ENCODE measurements around the gene BRAT1. TPM values are rescaled to one million over a fixed set of nuclear protein-coding genes. Genes with fewer than 3 reads are reported as not detected.

BRAT1 gene
- total RNA-seq, 1 donor from 2014 or later = 19.7 TPM

- Mint-ChIP-seq H3K4me3 (ENCODE audit: unreplicated experiment) (no peak overlapping the region), H3K27ac (ENCODE audit: unreplicated experiment) (no peak overlapping the region), H3K36me3 (ENCODE audit: low read depth, unreplicated experiment) (no peaks in the 10 kb centered on the region), H3K4me1 (ENCODE audit: low read depth, unreplicated experiment) (peaks cover 9% of the 10 kb centered on the region), H3K9me3 (ENCODE audit: unreplicated experiment) (no peaks in the 10 kb centered on the region), H3K27me3 (ENCODE audit: low read depth, unreplicated experiment) (peaks cover 13% of the 10 kb centered on the region)
- FAIRE-seq = no peak
- H3K9ac ChIP-seq (ENCODE audit: low read length) = no peak overlapping the region
- H3K27me3 ChIP-seq (ENCODE audit: insufficient read depth, low read length) = no peaks in the 10 kb centered on the region
- no peak for DNase-seq (ENCODE audit: low read depth)
- no peaks in the 10 kb centered on the region for H3K36me3 ChIP-seq (ENCODE audit: insufficient read depth, low read length)
- H3K4me1 ChIP-seq (ENCODE audit: insufficient read depth, low read length) = peaks cover 17% of the 10 kb centered on the region
- no peak overlapping the region for H3K4me3 ChIP-seq (ENCODE audit: insufficient read depth, low read depth, low read length)
- TF ChIP-seq CTCF (IDR thresholded peaks at IDR 0.05; ENCODE audit: insufficient read depth, low read depth, low read length) = no peak
- TF ChIP-seq EZH2 (IDR thresholded peaks at IDR 0.05; ENCODE audit: insufficient read depth, low read length) = no peak
- H4K20me1 ChIP-seq (ENCODE audit: insufficient read depth, low read length) = no peaks in the 10 kb centered on the region
- no peak overlapping the region for H3K4me2 ChIP-seq (ENCODE audit: low read length)
- no peak overlapping the region for H3K27ac ChIP-seq (ENCODE audit: low read depth, low read length)
- no peaks in the 10 kb centered on the region for H3K79me2 ChIP-seq (ENCODE audit: insufficient read depth, low read length)
- no peak overlapping the region for H2AFZ ChIP-seq (ENCODE audit: low read depth, low read length)
- no peaks in the 10 kb centered on the region for H3K9me3 ChIP-seq (ENCODE audit: insufficient read depth, low read depth, low read length)
Measured at GRCh38 chr7:2507208-2507916, 48.0 kb downstream of the BRAT1 start.

GRCh38 chr7:2505401-2505800 lies 49.9 kb downstream of the BRAT1 start:
- no peaks in the 10 kb centered on the region for H3K9me3 ChIP-seq (ENCODE audit: insufficient read depth, low read depth, low read length)
- H3K27ac ChIP-seq (ENCODE audit: low read depth, low read length) = no peak overlapping the region
- no peak overlapping the region for H3K27ac Mint-ChIP-seq (ENCODE audit: unreplicated experiment)
- H3K79me2 ChIP-seq (ENCODE audit: insufficient read depth, low read length) = no peaks in the 10 kb centered on the region
- no peaks in the 10 kb centered on the region for H3K9me3 Mint-ChIP-seq (ENCODE audit: unreplicated experiment)
- no peaks in the 10 kb centered on the region for H3K27me3 ChIP-seq (ENCODE audit: insufficient read depth, low read length)
- no peak overlapping the region for H3K4me3 ChIP-seq (ENCODE audit: insufficient read depth, low read depth, low read length)
- no peak overlapping the region for H2AFZ ChIP-seq (ENCODE audit: low read depth, low read length)
- H3K36me3 Mint-ChIP-seq (ENCODE audit: low read depth, unreplicated experiment) = no peaks in the 10 kb centered on the region
- no peaks in the 10 kb centered on the region for H4K20me1 ChIP-seq (ENCODE audit: insufficient read depth, low read length)
- no peak for TF ChIP-seq CTCF (IDR thresholded peaks at IDR 0.05; ENCODE audit: insufficient read depth, low read depth, low read length)
- TF ChIP-seq EZH2 (IDR thresholded peaks at IDR 0.05; ENCODE audit: insufficient read depth, low read length) = no peak
- peaks cover 14% of the 10 kb centered on the region for H3K4me1 ChIP-seq (ENCODE audit: insufficient read depth, low read length)
- DNase-seq (ENCODE audit: low read depth) (no peak), FAIRE-seq (no peak)
- no peaks in the 10 kb centered on the region for H3K36me3 ChIP-seq (ENCODE audit: insufficient read depth, low read length)
- H3K4me3 Mint-ChIP-seq (ENCODE audit: unreplicated experiment) = no peak overlapping the region
- H3K9ac ChIP-seq (ENCODE audit: low read length) = no peak overlapping the region
- H3K4me1 Mint-ChIP-seq (ENCODE audit: low read depth, unreplicated experiment) = peaks cover 9% of the 10 kb centered on the region
- peaks cover 18% of the 10 kb centered on the region for H3K27me3 Mint-ChIP-seq (ENCODE audit: low read depth, unreplicated experiment)
- no peak overlapping the region for H3K4me2 ChIP-seq (ENCODE audit: low read length)

GRCh38 chr7:2504889-2505375 lies 50.4 kb downstream of the BRAT1 start:
- Histone ChIP-seq H3K4me1 (ENCODE audit: insufficient read depth, low read length) (peaks cover 14% of the 10 kb centered on the region), H2AFZ (ENCODE audit: low read depth, low read length) (no peak overlapping the region), H3K9ac (ENCODE audit: low read length) (no peak overlapping the region), H4K20me1 (ENCODE audit: insufficient read depth, low read length) (no peaks in the 10 kb centered on the region), H3K4me2 (ENCODE audit: low read length) (no peak overlapping the region), H3K79me2 (ENCODE audit: insufficient read depth, low read length) (no peaks in the 10 kb centered on the region), H3K27ac (ENCODE audit: low read depth, low read length) (no peak overlapping the region), H3K9me3 (ENCODE audit: insufficient read depth, low read depth, low read length) (no peaks in the 10 kb centered on the region), H3K27me3 (ENCODE audit: insufficient read depth, low read length) (no peaks in the 10 kb centered on the region), H3K36me3 (ENCODE audit: insufficient read depth, low read length) (no peaks in the 10 kb centered on the region), H3K4me3 (ENCODE audit: insufficient read depth, low read depth, low read length) (no peak overlapping the region)
- Mint-ChIP-seq H3K4me1 (ENCODE audit: low read depth, unreplicated experiment) (peaks cover 9% of the 10 kb centered on the region), H3K9me3 (ENCODE audit: unreplicated experiment) (no peaks in the 10 kb centered on the region), H3K27ac (ENCODE audit: unreplicated experiment) (no peak overlapping the region), H3K36me3 (ENCODE audit: low read depth, unreplicated experiment) (no peaks in the 10 kb centered on the region), H3K27me3 (ENCODE audit: low read depth, unreplicated experiment) (peaks cover 19% of the 10 kb centered on the region), H3K4me3 (ENCODE audit: unreplicated experiment) (no peak overlapping the region)
- TF ChIP-seq EZH2 (IDR thresholded peaks at IDR 0.05; ENCODE audit: insufficient read depth, low read length) = no peak
- TF ChIP-seq CTCF (IDR thresholded peaks at IDR 0.05; ENCODE audit: insufficient read depth, low read depth, low read length) = no peak
- DNase-seq (ENCODE audit: low read depth) (no peak), FAIRE-seq (no peak)

Measured in astrocyte (in vitro differentiated cells and primary cell).